Activated CD8-positive, alpha-beta T cell treated with anti-CD3 and anti-CD28 coated beads for 36 hours (primary cell): ENCODE measurements around the gene KLHL40. TPM values are rescaled to one million over a fixed set of nuclear protein-coding genes. Genes with fewer than 3 reads are reported as not detected.

ENCODE experiments used
- ATAC-seq: fragments of 200-7000 bp; cut with Tn5 transposase; one replicate; pipeline ENCODE4 v1.10.0; 2021; ENCODE audit warnings: mild to moderate bottlenecking, moderate library complexity
- CTCF ChIA-PET: fragments of 350-600 bp; sonication (Branson Sonifier 250); formaldehyde crosslinking; loops from one replicate; lab custom pipeline; 2021; ENCODE audit warnings: antibody characterized with exemption; lab: Charles Lee
- POLR2A ChIA-PET: fragments of 350-600 bp; sonication (Branson Sonifier 250); formaldehyde crosslinking; loops from one replicate; lab custom pipeline; 2021; ENCODE audit warnings: antibody characterized with exemption; lab: Charles Lee
- DNase-seq: peaks from one replicate; pipeline ENCODE4 v3.0.0-alpha.2; 2020
- H3K27ac Mint-ChIP-seq: one replicate; pipeline ENCODE4 v1.8.0; 2021; ENCODE audit warnings: mild to moderate bottlenecking, mixed read lengths
- H3K27me3 Mint-ChIP-seq: one replicate; pipeline ENCODE4 v1.8.0; 2021; ENCODE audit warnings: mixed read lengths
- H3K36me3 Mint-ChIP-seq: one replicate; pipeline ENCODE4 v1.8.0; 2021; ENCODE audit warnings: low read depth, mixed read lengths
- H3K4me1 Mint-ChIP-seq: one replicate; pipeline ENCODE4 v1.8.0; 2021; ENCODE audit warnings: low read depth, mixed read lengths
- H3K4me3 Mint-ChIP-seq: one replicate; pipeline ENCODE4 v1.8.0; 2021; ENCODE audit warnings: mild to moderate bottlenecking, moderate library complexity, mixed read lengths
- H3K9me3 Mint-ChIP-seq: one replicate; pipeline ENCODE4 v1.8.0; 2021; ENCODE audit warnings: mixed read lengths
- CTCF ChIP-seq: fragments of 200-600 bp; IDR thresholded peaks from one replicate; pipeline ENCODE4 v1.8.0; 2022; ENCODE audit warnings: antibody characterized with exemption, mild to moderate bottlenecking
- intact Hi-C: fragments of 100-400 bp; cut with micrococcal nuclease; formaldehyde crosslinking; loops from one replicate; pipeline ENCODE4 v1.10.0; 2022
- total RNA-seq, 2 experiments: library from RNA; stranded (reverse); gene quantifications; one replicate each; pipeline ENCODE4 v1.2.3, GENCODE V29; 2021

The KLHL40 gene
- total RNA-seq, 2 experiments from 2014 or later, result not detected

- intact Hi-C loops, result no loop called here
- H3K36me3 Mint-ChIP-seq, result no peaks in the 10 kb centered on the region
- ATAC-seq (no peak), DNase-seq (no peak)
- H3K27me3 Mint-ChIP-seq, result no peaks in the 10 kb centered on the region
- no peak overlapping the region for H3K27ac Mint-ChIP-seq
- POLR2A ChIA-PET, result no interaction called here
- H3K9me3 Mint-ChIP-seq, result no peaks in the 10 kb centered on the region
- CTCF ChIA-PET, result no interaction called here
- H3K4me1 Mint-ChIP-seq, result peaks cover 2% of the 10 kb centered on the region
- TF ChIP-seq CTCF, result no peak
- H3K4me3 Mint-ChIP-seq, result no peak overlapping the region
Measured at GRCh38 chr3:42694366-42694765, 9.0 kb downstream of the KLHL40 start.

- ATAC-seq (no peak), DNase-seq (no peak)
- H3K9me3 Mint-ChIP-seq, result no peaks in the 10 kb centered on the region
- H3K36me3 Mint-ChIP-seq, result no peaks in the 10 kb centered on the region
- ChIA-PET CTCF (no interaction called here), POLR2A (no interaction called here)
- peaks cover 2% of the 10 kb centered on the region for H3K27me3 Mint-ChIP-seq
- peaks cover 2% of the 10 kb centered on the region for H3K4me1 Mint-ChIP-seq
- TF ChIP-seq CTCF, result no peak
- no peak overlapping the region for H3K27ac Mint-ChIP-seq
- intact Hi-C loops, result no loop called here
- H3K4me3 Mint-ChIP-seq, result no peak overlapping the region
Measured at GRCh38 chr3:42696356-42697288, 11.3 kb downstream of the KLHL40 start.

GRCh38 chr3:42697289-42698051 is 12.1 kb downstream of the KLHL40 start:
- Mint-ChIP-seq H3K27ac (no peak overlapping the region), H3K4me1 (peaks cover 2% of the 10 kb centered on the region), H3K36me3 (no peaks in the 10 kb centered on the region), H3K4me3 (no peak overlapping the region), H3K9me3 (no peaks in the 10 kb centered on the region), H3K27me3 (peaks cover 2% of the 10 kb centered on the region)
- intact Hi-C loops, result no loop called here
- no peak for ATAC-seq
- ChIA-PET POLR2A (no interaction called here), CTCF (no interaction called here)
- TF ChIP-seq CTCF, result no peak
- DNase-seq, result no peak

DNA sequence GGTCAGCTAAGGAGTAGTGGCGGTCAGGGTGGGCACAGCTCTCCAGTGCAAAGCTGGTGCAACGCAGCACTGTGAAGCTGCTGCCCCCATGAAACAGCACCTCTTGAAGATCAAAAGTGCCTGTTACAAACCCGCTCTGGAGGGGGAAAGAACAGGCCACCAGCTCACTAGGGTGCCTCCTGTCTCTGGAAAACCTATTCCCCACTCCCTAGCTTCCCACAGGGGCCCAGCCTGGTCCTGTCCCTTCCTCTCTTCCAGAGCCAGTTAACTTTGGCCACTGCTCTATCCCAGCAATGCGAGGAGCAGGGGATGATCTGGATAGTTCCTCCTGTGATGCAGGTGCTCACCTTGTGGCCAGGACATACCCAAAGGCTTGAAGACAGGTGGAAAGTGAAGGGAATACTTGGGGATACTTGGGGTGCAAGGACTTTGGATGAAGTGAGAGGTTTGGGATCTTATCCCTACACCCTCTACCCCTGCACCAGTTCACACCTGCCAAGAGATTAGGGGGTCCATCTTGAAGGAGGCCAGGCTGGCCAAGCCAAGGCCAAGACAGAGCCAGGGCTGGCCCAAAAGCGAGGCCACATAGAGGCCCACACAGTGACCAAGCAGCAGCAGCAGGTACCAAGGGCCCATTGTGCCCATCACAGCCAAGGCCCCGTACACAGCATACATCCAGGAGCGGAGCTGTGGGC is 13.0 kb downstream of the KLHL40 start:
- no peak for ATAC-seq
- CTCF ChIA-PET, result no interaction called here
- H3K27me3 Mint-ChIP-seq, result peaks cover 2% of the 10 kb centered on the region

More for the DNA sequence above, 13.0 kb downstream of the KLHL40 start:
- Mint-ChIP-seq H3K27ac (no peak overlapping the region), H3K4me3 (no peak overlapping the region), H3K9me3 (no peaks in the 10 kb centered on the region), H3K36me3 (no peaks in the 10 kb centered on the region), H3K4me1 (peaks cover 2% of the 10 kb centered on the region)
- no peak for DNase-seq
- POLR2A ChIA-PET, result interaction anchor here (1.4 kb wide), 1 partner anchor 11 kb away, joined by 3 read pairs; no protein-coding TSS in a partner anchor
- TF ChIP-seq CTCF, result no peak
- intact Hi-C loops, result no loop called here
